CMK (cell line): ENCODE data around the gene PPP2R2C.
A peak's percentile ranks its signal among the peaks of the same experiment; 100 is the strongest.

ENCODE experiments used
- DNase-seq: peaks from one replicate; pipeline ENCODE4 v3.0.0-alpha.2; 2010; ENCODE audit warnings: low read depth

The PPP2R2C gene

DNA sequence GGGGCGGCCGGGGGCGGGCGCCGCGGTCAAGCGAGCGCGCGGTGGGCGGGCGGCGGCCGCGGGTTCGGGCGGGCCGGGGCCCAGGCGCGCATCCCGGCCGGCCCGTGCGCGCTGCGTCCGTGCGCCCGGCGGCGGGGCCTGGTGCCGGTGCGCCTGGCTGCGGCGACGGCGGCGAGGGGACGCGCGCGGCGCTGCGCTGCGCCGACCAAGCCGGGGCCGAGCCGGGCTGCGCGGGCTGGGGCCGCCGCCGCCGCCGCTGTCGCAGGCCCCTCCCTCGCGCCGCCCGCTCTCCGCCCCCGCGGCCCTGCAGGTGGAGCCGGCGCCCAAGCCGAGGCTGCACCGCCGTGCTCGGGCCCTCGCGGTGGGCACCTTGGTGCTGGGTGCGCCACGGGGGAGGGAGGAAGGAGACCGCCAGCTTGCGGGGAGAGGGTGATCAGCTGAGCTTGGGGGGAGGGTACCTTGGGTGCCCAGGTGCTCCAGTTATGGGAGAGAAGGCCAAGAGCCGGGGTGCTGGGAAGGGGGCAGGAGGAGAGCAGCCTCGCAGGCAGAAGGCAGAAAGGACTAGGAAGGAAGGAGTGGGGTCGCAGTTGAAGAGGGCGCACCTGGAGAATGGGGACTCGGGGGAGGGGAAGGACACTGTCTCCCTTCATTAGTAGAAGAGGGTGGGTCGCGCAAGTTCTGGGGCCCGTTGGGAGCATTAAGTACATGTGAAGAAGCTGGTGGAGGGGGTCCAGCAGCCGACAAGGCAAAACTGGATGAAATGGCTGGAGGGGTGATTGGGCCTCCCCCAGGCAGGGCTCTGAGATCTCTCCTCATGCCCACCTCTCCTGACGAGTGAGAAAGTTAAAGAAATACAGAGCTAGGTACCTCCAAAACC lies at the start of gene PPP2R2C:
Gene PPP2R2C (minus strand): TSS at position 228 of the 877 bp plus-strand sequence. CDS start 385 bp downstream, outside the sequence.
- DNase-seq = no peak

DNA sequence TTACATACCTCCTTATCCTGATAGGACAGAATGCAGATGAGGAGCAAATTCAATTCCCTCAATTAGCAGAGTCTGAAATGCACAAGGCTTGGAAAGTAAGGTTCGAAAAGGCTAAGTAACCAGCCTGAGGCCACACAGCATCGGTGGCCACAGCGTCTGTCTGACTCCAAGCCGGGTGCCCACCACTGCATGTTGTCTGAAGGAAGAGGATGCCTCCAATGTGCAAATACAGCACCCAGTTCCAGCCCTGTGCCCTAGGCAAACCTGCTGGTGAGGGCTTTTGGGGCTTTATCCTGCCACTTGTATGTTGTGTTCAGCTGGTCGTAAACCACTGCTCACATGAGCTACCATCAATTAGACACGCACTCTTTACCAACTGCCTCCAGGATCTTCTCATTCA lies 48.6 kb upstream of the PPP2R2C start:
- DNase-seq = no peak

DNA sequence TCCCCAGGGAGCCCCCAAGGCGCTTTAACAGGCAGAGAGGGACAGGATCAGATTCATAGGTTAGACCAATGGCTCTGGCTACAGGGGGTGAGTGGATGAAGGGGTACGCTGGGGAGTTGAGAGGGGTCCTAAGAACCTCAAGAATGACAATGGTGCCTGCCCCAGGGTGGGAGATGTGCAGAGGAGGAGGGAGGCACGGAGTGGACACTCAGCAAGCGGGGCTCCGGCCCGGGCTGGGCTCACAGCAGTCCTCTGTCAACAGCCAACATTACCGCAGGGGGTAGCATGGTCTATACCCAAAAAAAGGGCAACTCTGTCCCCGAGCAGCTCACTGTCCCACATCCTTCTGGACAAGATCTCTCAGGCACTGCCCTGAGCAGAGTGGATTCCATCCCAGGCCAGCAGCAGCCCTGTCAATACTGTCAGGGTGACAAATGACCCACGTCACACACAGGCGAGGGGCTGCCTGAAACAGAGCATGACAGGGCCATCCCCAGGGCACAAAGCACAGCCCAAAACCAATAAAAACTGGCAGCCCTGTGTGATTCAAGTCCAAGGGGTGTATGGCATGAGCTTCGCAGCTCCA lies 47.7 kb upstream of the PPP2R2C start:
- no peak for DNase-seq

DNA sequence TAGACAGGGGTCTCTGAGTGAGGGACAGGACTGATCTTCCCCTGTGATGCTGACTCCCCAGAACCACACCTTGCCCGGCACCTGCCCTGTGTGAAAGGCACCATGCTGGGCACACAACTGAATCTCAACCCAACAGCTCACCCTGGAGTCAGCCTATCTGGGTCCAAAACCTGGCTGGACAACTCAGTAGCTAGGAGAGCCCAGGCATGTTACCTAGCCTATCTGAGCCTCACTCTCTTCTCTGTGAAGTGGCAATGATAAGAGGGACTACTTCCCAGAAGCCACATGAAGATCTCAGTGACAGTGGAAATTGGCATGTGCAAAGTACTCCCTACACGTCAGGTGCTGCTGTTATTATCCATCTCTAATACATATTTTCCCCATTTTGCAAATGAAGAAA lies 44.8 kb upstream of the PPP2R2C start:
- no peak for DNase-seq

GRCh38 chr4:6516762-6517161 lies 44.3 kb upstream of the PPP2R2C start:
- DNase-seq = no peak

DNA sequence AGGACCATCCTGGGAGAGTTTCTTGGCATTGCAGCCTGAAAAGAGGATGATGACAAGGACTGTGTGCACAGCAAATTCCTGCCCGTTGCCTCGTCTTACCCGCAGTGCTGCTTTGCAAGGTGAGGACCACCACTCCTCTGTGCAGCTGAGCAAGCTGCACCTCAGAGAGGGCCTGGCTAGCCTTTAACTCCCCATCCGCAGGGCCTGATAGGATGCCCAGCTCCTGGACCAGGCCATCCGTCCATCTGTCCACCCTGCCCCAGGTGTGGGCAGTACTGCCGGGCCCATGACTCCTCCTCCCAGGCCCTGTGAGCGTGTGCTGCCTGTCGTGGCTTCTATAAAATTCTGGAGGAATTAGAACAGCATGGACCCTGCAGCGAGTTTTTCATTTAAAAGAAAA lies 43.9 kb upstream of the PPP2R2C start:
- no peak for DNase-seq

DNA sequence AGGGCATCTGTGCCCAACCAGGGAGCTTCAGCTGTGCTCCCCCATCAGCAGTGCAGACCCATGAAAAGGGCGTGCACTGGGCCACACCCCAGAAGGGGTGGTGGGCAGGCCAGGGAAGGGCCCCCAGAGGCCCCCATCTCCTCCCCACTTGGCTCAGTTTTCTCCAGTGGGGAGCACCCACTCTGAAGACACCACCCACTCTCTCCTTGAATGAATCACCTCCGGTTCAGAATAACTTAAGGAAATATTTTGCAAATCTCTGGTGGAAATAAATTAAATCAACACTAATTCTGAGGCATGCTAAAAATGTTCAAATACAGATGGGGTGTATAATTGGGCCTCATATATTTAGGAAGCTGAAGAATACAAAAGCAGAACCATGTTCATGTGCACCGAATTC lies 41.3 kb upstream of the PPP2R2C start:
- no peak for DNase-seq

DNA sequence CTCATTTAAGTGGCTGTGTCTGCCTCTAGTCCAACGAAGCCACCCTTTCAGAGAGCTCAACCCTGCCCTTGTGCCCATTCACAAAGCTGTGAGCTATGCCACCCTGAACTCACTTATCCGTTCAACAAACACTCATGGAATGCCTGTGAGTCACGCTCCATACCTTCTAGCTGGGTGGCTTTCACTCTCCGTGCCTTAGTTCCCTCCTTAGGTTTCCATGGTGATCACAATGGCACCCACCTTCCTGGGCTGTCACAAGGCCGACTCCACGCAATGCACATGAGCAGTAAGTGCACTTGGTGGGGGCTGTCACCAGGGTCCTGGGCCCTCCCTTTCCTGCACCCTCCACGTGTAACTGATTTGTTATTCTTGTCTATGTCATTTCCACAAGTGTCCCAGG lies 37.2 kb upstream of the PPP2R2C start:
- DNase-seq = no peak

- no peak for DNase-seq
Observed at GRCh38 chr4:6507345-6507744, 34.9 kb upstream of the PPP2R2C start.

DNA sequence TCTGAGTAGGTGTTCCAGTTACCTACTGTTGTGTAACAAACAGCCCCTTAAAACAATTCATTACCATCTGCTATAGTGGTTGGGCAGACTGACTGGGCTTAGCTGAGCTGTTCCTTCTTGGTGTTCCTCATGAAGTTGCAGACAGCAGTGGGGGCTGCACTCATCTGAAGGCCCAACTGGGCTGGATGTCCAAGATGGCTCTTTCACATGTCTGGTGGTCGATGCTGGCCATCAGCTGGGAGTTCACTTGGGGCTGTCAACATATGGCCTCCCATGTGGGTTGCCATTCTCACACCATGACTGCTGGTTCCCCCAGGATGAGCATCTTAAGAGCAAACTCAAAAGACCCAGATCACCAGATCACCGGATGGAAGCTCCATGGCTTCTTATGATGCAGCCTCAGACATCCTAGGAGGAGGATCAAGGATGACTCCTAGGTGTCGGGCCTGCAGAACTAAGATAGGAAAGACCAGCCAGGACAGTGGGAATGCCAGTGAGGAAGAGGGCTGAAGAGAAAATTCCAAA lies 34.3 kb upstream of the PPP2R2C start:
- no peak for DNase-seq

DNA sequence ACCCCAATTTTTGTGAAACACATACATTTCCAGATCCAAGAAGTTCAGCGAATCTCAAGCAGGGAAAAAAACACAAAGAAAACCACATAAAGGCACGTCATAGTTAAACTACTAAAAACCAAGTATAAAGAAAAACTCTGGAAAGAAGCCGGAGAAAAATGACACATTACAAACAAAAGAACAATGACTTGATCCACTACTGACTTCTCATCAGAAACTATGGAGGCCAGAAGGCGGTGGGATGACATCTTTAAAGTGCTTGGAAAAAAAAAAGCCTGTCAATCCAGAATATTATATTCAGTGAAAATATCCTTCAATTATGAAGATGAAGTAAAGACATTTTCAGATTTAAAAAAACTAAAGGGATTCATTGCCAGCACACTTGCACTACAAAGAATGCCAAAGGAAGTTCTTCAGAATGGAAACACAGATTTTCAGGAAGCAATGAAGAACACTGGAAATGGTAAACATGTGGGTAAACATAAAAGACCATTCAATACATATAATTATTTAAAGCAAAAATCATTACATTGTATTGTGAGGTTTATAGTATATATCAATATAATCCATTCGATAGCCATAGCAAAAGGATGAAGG lies 32.6 kb upstream of the PPP2R2C start:
- no peak for DNase-seq

- no peak for DNase-seq
Observed at GRCh38 chr4:6502747-6503465, 30.5 kb upstream of the PPP2R2C start.

- DNase-seq = no peak
Observed at GRCh38 chr4:6502147-6502546, 29.7 kb upstream of the PPP2R2C start.

GRCh38 chr4:6501171-6501570 lies 28.8 kb upstream of the PPP2R2C start:
- DNase-seq = no peak

DNA sequence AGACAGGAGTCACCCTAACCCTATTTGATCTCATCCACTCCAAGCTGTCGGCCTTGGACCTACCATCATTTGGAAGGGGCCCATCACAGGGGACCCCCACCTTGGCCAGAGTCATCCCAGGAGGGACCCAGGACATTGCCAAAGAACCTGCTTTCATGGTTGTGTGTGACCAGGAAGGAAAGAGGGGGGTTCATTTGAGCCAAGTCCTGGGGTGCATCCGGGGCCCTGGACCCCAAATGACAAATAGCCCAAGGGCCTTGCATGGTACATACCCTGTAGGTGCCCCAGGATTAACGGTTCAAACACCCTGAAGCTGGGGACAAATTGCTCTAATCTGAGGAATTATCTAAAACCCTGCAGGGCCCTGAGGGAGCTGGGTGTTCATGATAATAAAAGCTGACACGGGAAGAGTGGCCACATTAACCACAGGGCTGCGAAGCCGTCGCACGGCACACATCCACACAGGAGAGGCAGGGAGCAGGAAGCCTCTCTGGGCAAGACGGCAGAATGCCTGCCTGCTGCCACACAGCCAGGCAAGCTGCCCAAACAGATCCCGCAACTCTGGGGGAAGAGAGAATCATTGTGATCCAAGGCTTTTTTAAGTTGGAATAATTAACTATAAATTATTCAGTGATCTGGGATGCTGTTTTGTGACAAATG lies 28.2 kb upstream of the PPP2R2C start:
- DNase-seq = peak; percentile 61

GRCh38 chr4:6499238-6499600 lies 26.8 kb upstream of the PPP2R2C start:
- no peak for DNase-seq

GRCh38 chr4:6498511-6499237 lies 26.3 kb upstream of the PPP2R2C start:
- no peak for DNase-seq

GRCh38 chr4:6497796-6498195 lies 25.4 kb upstream of the PPP2R2C start:
- no peak for DNase-seq

DNA sequence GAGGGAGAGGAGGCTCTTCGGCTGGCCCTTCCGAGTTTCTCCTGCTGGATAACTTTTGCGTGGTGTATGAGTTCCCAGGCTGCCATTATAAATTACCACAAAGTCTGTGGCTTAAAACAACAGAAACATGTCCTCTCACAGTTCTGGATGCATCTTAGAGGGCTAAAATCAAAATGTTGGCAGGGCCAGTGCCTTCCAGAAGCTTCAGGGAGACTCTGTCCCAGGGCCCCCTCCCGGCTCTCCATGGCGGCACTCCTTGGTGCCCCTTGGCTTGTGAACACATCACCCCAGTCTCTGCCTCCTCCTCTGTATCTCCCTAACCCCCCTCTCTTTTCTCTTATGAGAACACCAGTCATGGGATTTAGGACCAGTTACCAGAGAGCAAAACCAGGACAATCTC lies 23.3 kb upstream of the PPP2R2C start:
- DNase-seq = no peak

GRCh38 chr4:6495296-6495590 lies 22.8 kb upstream of the PPP2R2C start:
- no peak for DNase-seq
